NCI-H524 treated with DMSO at 0.1 percent for 48 hours (cell line): Measurements from ENCODE around the gene ARHGAP19.
"Not testable (repeated sequence)": the region's sequence is repeated elsewhere in the genome, so short reads cannot be mapped to it uniquely, and the experiment has no call there.

Experiments
- DNase-seq: peaks from one replicate; lab custom pipeline; 2025; lab: John Stamatoyannopoulos, UW

ARHGAP19 gene

GRCh38 chr10:97321032-97321803 lies 28.8 kb upstream of the ARHGAP19 start:
- DNase-seq, result no peak

GRCh38 chr10:97320480-97321031 lies 28.1 kb upstream of the ARHGAP19 start:
- DNase-seq, result no peak

GRCh38 chr10:97319671-97320479 lies 27.4 kb upstream of the ARHGAP19 start:
- DNase-seq, result no peak

- DNase-seq, result no peak
Observed at GRCh38 chr10:97318772-97319651, 26.6 kb upstream of the ARHGAP19 start, which contains the start of gene FRAT1. FRAT1 (plus strand) TSS chr10:97319271; CDS start chr10:97319454, 183 bp downstream.

- DNase-seq, result no peak
Observed at GRCh38 chr10:97314671-97315070, 22.2 kb upstream of the ARHGAP19 start.

GRCh38 chr10:97312897-97313296 lies 20.5 kb upstream of the ARHGAP19 start:
- no peak for DNase-seq

GRCh38 chr10:97311111-97311626 lies 18.7 kb upstream of the ARHGAP19 start:
- DNase-seq, result no peak

GRCh38 chr10:97307866-97308780 lies 15.7 kb upstream of the ARHGAP19 start:
- no peak for DNase-seq

GRCh38 chr10:97307441-97307840 lies 15.0 kb upstream of the ARHGAP19 start:
- no peak for DNase-seq

GRCh38 chr10:97302088-97302791 lies 9.8 kb upstream of the ARHGAP19 start:
- no peak for DNase-seq

GRCh38 chr10:97300980-97301379 lies 8.5 kb upstream of the ARHGAP19 start:
- no peak for DNase-seq

GRCh38 chr10:97298223-97298571 lies 5.8 kb upstream of the ARHGAP19 start:
- DNase-seq, result no peak

- no peak for DNase-seq
Observed at GRCh38 chr10:97297556-97298222, 5.3 kb upstream of the ARHGAP19 start.

- no peak for DNase-seq
Observed at GRCh38 chr10:97292862-97293198, 393 bp upstream of the ARHGAP19 start.

GRCh38 chr10:97291357-97292096 lies 910 bp downstream of the ARHGAP19 start:
- DNase-seq, result no peak

- DNase-seq, result not testable (repeated sequence)
Observed at GRCh38 chr10:97290576-97291356, 1.7 kb downstream of the ARHGAP19 start.

- DNase-seq, result not testable (repeated sequence)
Observed at GRCh38 chr10:97290076-97290475, 2.4 kb downstream of the ARHGAP19 start.

- no peak for DNase-seq
Observed at GRCh38 chr10:97280783-97281182, 11.7 kb downstream of the ARHGAP19 start.
